HepG2 (cell line): ENCODE results near the gene EPN2.
"Not testable (repeated sequence)": the region's sequence is repeated elsewhere in the genome, so short reads cannot be mapped to it uniquely, and the experiment has no call there.

Source experiments
- CBX5 ChIP-seq: sonication (generic); formaldehyde crosslinking; IDR thresholded peaks from 2 replicates; pipeline ENCODE4 v1.4.0; 2020; ENCODE audit warnings: missing genetic modification reagents, borderline replicate concordance
- CTCF ChIP-seq: sonication (generic); formaldehyde crosslinking; IDR thresholded peaks from 2 replicates; pipeline ENCODE4 v1.5.0; 2020; ENCODE audit warnings: mild to moderate bottlenecking, missing genetic modification reagents, moderate library complexity
- DMAP1 ChIP-seq: IDR thresholded peaks from 2 replicates; pipeline ENCODE4 v1.6.1; 2016
- ESRRA ChIP-seq: sonication (generic); formaldehyde crosslinking; IDR thresholded peaks from 2 replicates; pipeline ENCODE4 v1.5.1; 2020; ENCODE audit warnings: mild to moderate bottlenecking, low read depth, missing genetic modification reagents
- HIVEP1 ChIP-seq: sonication (generic); formaldehyde crosslinking; IDR thresholded peaks from 2 replicates; pipeline ENCODE4 v1.4.0; 2020; ENCODE audit warnings: mild to moderate bottlenecking, missing genetic modification reagents
- JUND ChIP-seq: sonication (generic); formaldehyde crosslinking; IDR thresholded peaks from 2 replicates; pipeline ENCODE4 v1.8.0; 2022; ENCODE audit warnings: mild to moderate bottlenecking, missing genetic modification reagents
- KDM1A ChIP-seq: IDR thresholded peaks from 2 replicates; pipeline ENCODE4 v1.6.1; 2016; ENCODE audit warnings: missing compliant biosample characterization
- MAX ChIP-seq: IDR thresholded peaks from 2 replicates; pipeline ENCODE4 v1.6.1; 2012; ENCODE audit warnings: inconsistent platforms
- MZF1 ChIP-seq: sonication (generic); formaldehyde crosslinking; IDR thresholded peaks from 2 replicates; pipeline ENCODE4 v1.8.1; 2023; ENCODE audit warnings: mild to moderate bottlenecking, missing genetic modification reagents, borderline replicate concordance
- REST ChIP-seq, 2 experiments: IDR thresholded peaks; 2 replicates each; pipeline ENCODE4 v1.6.1; 2011 to 2012; ENCODE audit warnings: low read length in 2 of 2, borderline replicate concordance in 1 of 2, low read depth in 1 of 2, mild to moderate bottlenecking in 1 of 2, moderate library complexity in 1 of 2
- SIX4 ChIP-seq: sonication (generic); formaldehyde crosslinking; IDR thresholded peaks from 2 replicates; pipeline ENCODE4 v1.4.0; 2020; ENCODE audit warnings: missing genetic modification reagents
- TAF1 ChIP-seq: sonication (generic); formaldehyde crosslinking; IDR thresholded peaks from 2 replicates; pipeline ENCODE4 v1.4.0; 2020; ENCODE audit warnings: missing genetic modification reagents
- TCF12 ChIP-seq, 2 experiments: fragments of 450-650 bp in 1 of 2; sonication (generic) in 1 of 2; formaldehyde crosslinking in 1 of 2; IDR thresholded peaks; 2 replicates each; pipeline versions ENCODE4 v1.6.1 to v1.8.0; 2017 to 2022; ENCODE audit warnings: antibody characterized with exemption in 1 of 2, mild to moderate bottlenecking in 1 of 2, missing genetic modification reagents in 1 of 2, moderate library complexity in 1 of 2
- ZBTB21 ChIP-seq: sonication (generic); formaldehyde crosslinking; IDR thresholded peaks from 2 replicates; pipeline ENCODE4 v1.4.0; 2020; ENCODE audit warnings: missing genetic modification reagents

GRCh38 chr17:19188870-19189708 is 48.1 kb upstream of the EPN2 start:
- TF ChIP-seq REST (IDR thresholded peaks at IDR 0.05; ENCODE audit: borderline replicate concordance in 1 of 2, low read depth in 1 of 2, low read length in 2 of 2); KDM1A (CRISPR knock-in tag); MZF1 (CRISPR knock-in tag); CBX5 (CRISPR knock-in tag); SIX4 (CRISPR knock-in tag); CTCF (CRISPR knock-in tag); DMAP1 (CRISPR knock-in tag); TAF1; HIVEP1 (CRISPR knock-in tag); MAX; ESRRA (CRISPR knock-in tag); JUND (CRISPR knock-in tag); TCF12 (IDR thresholded peaks at IDR 0.05); TCF12 (CRISPR knock-in tag; IDR thresholded peaks at IDR 0.05); ZBTB21 (CRISPR knock-in tag): not testable (repeated sequence)
